GM21528 (cell line): Measurements from ENCODE around the gene PSMD4.

ENCODE experiments used
- ATAC-seq: cut with Tn5 transposase; IDR thresholded peaks from one replicate; pipeline ENCODE4 v1.9.1; 2021; ENCODE audit warnings: mild to moderate bottlenecking, moderate library complexity; ENCODE audit not compliant: unreplicated experiment, low FRiP score

Gene PSMD4

DNA sequence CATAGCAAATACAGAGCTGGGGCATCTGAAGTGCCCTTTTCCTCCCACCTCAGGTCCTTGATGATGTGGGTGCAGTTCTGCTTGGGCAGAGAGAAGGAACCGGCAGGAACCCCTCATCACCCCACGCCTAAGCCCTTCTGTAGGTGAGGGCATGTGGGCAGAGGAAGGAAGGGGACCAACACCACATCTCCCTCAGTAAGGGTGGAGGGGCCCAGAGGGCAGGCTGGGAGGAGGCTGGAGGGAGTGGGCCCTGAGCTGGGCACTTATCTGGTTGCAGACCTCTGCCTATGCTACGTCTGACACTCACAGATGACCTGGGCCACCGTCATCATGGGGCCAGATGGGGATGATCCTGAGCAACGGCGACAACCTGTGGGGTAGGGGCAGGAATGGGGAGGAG lies 38.6 kb downstream of the PSMD4 start:
- ATAC-seq = no peak

DNA sequence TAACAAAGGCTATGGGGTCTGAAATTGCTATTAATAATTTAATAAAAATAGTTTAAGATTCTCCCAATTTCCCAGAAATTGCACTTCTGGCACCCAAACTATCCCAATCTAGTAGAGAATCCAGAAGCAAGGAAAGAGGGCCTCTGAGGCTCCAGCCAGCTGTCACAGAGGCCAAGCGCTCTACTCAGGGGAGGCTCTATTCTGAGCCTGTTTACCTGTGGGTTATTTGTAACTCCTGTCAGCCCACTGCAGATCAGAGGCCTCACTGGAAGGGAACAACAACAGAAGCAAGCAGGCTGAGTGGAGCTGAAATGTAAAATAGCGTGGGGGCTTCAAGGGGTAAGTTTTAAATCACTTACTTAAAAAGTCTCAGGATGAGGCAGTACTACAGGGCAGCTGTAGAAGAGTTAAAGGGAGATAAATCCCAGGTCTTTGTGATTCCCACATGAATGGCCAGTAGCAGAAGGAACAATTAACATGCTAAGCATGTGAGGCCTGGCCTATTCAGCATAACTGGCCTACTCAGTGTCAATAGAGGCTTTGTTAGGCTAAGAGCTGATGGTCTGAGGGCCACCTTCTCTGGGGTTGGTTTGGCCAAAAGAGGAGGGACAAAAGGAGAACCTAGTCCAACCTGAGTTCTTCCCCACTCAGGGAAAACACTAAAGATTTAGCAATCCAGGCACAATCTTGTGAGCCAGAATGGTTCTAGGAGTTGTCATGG lies 40.4 kb downstream of the PSMD4 start:
- no peak for ATAC-seq

DNA sequence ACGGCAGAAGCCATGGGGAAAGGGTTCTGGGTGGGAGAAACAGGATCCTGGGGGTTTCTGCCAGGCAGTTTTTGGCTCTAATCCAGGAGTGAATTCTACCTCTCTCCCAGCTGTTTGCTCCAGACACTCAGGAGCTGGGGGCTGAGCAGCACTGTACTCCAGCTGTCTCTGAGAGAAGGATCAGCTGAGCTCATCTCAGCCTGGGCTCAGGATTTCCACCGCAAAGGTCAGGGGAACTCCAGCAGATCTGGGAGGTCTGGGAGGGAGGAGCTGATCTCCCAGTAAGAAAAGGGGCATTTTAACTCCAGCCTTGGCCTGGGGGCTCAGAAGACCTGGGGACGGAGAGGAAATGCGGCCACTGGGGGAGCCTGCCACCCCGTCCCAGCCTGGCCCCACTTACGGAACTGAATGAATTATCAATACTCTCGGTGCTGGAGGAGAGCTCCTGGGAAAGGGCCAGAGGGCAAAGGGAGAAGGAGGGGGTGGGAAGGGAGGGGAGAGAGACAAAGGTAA lies 55.3 kb downstream of the PSMD4 start:
- no peak for ATAC-seq

DNA sequence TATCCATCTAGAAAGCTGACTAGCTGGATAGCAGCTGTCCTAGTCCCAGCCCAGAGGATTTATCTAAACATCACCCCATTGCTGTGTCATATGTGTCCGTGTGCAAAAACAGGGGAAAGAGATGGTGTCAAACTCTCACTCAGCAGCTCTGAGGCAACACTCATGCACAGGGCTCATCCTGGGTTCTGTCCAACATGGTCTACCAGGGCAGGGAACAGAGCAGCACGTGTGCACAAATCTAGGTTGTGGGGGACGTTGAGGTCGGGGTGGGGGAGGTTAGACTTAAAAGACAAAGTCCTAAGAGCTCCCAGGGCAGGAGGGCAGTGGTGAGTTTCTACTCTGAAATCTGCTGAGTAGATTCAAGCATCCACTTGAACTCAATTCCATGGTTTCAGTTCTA lies 56.5 kb downstream of the PSMD4 start:
- ATAC-seq = no peak

DNA sequence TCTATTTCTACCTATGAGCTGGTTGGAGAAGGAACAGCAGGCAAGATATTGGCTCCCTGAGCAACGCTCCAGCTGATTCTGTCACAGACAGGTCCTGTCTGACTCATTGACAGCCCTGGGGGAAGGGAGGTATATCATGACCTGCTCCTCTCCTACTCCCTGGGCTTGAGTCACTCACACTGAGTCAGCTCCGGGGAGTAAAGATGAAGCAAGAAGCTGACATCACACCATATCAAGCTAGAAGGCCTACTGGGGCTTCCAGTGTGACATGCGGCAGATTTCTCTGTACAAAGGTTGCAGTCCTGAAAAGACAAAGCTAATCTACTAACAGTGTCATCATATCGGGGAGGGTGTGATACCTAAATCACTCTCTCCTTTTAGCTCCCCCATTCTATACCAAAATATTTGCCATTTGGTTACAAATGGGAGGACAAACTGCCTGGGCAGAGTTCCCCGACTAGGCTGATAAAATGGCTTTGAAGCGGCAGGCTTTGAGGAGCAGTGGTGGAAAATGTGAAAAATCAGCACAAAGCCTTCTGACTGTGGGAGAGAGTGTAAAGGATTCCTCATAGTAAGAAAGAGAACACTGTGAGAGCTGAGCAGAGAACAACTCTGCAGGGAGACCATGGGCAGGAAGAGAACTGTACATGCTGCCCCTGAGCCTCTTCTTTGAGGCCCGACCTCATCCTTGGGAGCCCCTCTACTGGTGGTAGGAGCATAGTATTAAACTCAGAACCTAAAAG lies 57.2 kb downstream of the PSMD4 start:
- ATAC-seq = no peak

DNA sequence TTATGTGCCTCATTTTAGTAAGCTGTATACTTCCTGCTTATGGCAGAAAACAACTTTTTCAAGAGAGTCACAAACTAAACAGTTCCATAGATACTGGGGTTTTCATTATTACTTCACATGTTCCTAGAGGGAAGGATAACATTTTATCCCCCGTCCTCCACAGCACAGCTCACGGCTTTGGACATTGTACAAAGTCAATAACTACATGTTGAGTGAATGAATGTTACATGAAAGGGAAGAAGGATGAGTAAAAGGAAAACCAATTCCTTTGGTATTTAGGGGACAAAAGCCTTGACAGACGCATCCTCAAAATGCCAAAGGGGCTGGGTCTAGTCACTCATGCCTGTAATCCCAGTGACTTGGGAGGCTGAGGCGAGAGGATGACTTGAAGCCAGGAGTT lies 57.9 kb downstream of the PSMD4 start:
- no peak for ATAC-seq

DNA sequence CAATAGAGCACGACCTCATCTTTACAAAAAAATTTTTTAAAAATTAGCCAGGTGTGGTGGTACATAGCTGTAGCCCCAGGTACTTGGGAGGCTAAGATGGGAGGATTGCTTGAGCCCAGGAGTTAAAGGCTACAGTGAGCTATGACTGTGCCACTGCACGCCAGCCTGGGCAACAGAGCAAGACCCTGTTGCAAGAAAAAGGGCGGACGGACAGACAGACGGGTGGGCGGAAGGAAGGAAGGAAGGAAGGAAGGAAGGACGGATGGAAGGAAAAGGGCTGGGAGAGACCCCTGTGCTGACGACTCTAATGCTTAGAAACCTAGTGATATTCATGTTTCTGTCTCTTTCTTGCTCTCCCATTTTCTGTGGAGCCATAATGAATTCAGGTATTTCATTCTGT lies 58.3 kb downstream of the PSMD4 start:
- no peak for ATAC-seq

DNA sequence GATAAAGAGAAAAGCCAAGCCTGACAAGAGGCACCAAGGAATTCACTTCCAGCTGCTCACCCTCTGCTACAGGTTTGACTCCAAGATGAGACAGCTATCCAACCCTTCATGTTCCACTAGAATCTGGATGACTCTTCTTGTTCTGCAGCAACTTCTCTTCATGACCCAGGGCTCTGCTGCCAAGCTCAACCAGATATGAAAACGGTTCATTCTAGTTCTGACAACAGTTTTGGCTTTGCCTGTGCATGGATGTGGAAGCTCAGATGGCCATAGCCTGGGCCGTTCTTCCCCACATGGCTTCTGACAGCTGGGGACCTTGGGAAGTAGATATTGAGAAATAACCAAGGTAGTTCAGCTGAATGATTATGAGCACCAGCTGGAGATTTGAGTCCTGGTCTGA lies 59.0 kb downstream of the PSMD4 start:
- no peak for ATAC-seq

DNA sequence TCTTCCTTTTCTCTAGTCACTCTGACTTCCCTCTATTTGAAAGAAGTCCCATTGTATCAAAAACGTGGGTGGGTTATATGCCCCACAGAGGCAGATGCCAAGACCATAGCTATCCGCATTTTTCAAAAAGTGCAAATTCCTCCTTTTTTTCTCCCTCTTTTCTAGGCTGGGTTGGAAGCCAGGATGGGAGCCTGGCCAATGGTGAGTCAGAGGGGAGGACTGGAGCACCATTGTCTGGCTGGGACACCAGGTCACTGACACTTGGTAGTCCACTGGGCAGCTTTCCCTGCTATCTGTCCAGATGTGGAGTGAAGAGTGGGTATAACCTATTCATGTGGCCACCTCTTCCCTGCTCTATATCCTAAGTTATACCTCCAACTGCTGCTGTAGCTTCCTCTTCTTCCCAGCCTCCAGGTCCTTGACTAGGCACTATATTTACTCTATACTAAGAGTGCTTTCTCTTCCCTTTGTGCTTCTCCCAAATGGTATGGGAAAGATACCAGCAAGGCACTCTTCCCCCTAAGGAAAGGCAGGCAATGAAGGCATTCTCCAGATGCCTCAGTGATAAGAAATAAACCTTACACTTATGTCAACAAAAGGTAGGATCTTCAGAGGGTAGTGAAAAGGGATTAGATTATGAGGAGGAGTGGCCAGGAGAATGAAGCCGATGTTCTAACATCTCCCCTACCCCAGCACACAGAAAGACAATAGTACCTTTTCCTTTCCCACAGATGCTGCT lies 59.8 kb downstream of the PSMD4 start:
- no peak for ATAC-seq

DNA sequence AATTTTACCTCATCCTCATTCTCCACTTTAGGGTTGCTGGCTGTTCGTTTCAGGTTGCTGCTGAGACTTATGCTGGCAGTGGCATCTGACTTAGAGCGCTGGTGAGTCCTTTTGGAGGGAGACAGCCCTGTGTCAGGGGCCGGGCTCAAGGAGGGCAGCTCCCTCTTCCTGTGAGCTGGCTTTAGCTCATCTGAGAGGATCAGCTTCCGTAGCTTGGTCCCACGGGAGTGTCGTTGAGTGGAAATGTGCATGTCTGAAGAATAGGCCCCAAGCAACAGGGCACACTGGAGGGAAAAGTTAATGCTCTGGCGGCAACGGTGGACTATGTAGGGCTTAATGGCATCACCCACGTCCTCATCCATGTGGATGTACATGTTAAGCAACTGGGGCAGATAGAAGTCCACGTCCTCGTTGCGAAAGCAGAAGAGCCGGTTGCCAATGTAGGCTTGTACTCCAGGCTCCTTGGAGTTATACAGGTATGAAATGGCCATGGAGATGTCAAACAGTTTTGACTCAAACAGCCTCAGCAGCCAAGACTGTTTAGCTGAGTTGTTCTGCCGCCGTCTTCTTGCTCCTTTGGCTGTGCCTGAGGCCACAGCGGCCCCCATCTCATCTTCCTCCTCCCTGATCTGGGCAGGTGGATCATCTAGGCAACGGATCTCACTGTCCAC lies 61.2 kb downstream of the PSMD4 start:
- no peak for ATAC-seq
